IPS-NIHi11 (cell line): ENCODE results near the gene OR11G2.
"Not testable (repeated sequence)": the region's sequence is repeated elsewhere in the genome, so short reads cannot be mapped to it uniquely, and the experiment has no call there.

Experiments
- DNase-seq: peaks from one replicate; pipeline ENCODE4 v3.0.0; 2012; ENCODE audit warnings: mixed read lengths, low spot score

The OR11G2 gene, protein sequence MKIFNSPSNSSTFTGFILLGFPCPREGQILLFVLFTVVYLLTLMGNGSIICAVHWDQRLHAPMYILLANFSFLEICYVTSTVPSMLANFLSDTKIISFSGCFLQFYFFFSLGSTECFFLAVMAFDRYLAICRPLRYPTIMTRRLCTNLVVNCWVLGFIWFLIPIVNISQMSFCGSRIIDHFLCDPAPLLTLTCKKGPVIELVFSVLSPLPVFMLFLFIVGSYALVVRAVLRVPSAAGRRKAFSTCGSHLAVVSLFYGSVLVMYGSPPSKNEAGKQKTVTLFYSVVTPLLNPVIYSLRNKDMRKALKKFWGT

DNA sequence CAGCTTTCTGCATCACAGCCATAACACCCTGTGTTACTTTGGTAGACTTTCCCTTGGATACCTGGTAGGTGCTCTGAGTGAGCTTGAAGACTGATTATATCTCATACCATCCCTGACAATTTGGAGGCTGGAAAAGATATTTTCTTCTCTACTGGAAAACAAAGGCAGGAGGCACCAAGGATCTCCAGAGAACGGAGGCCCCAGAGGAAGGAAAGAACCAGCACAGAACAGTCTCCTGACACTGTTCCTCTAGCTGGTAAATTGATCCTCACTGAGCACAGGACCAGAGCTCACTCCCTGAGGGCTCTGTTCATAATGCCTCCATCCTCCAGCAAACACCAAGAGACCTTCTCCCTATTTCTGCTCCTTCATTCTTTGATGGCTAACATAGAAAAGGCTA, at the start of gene OR11G2:
TSS of gene OR11G2 (plus strand) at position 301 of the 400 bp plus-strand sequence. CDS start 6,542 bp downstream, outside the sequence.
- DNase-seq, result no peak

DNA sequence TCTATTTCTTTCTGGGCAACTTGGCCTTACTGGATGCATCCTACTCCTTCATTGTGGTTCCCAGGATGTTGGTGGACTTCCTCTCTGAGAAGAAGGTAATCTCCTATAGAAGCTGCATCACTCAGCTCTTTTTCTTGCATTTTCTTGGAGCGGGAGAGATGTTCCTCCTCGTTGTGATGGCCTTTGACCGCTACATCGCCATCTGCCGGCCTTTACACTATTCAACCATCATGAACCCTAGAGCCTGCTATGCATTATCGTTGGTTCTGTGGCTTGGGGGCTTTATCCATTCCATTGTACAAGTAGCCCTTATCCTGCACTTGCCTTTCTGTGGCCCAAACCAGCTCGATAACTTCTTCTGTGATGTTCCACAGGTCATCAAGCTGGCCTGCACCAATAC, 46.8 kb upstream of the OR11G2 start:
- DNase-seq, result no peak

DNA sequence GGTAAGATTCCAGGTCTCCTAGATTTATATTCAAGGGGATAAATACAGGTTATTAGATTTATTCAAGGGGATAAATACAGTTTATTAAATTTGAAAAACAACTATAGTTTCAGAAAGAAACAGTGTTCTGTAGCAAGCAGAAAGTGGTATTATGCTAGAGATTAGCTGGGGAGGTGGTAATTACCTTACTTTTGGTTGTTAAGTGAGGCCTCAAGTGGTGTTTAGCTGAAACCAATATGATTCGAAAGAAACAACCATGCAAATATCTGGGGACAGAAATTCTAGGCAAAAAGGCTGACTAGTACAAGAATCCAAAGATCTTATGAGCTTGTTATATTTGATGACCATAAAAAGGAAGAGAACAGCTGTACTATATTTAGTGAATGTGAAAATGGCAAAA, 45.9 kb upstream of the OR11G2 start:
- no peak for DNase-seq

DNA sequence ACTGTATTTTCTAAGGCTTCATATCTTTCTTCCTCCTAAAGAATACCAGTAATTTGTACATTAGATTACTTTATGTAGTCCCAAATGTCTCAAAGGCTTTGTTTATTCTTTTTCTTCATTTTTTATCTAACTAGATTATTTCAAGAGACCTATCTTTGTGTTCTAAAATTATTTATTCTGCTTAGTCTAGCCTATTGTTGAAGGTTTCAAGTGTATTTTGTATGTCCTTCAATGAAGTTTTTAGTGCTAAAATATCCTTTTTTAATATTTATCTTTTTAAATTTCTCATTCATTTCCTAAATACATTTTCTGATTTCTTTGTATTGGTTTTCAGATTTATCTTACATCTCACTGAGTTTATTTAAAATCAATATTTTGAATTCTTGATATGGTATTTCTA, 26.2 kb upstream of the OR11G2 start:
- DNase-seq, result no peak

DNA sequence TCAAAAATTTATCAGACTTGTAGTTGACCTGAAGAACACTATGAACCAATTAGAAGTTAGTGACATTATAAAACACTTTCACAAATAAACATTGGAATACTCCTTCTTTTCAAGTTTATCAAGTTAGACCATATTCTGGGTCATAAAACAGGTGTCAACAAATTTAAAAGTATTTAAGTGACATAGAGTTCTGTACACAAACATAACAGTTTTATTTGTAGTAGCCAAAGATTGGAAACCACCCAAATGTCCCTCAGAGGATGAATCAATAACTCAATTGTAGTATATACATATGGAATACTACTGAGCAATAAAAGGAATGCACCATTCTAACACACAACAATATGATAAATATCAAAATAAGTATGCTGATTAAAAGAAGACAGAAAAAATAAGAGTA, 23.6 kb upstream of the OR11G2 start:
- DNase-seq, result no peak

DNA sequence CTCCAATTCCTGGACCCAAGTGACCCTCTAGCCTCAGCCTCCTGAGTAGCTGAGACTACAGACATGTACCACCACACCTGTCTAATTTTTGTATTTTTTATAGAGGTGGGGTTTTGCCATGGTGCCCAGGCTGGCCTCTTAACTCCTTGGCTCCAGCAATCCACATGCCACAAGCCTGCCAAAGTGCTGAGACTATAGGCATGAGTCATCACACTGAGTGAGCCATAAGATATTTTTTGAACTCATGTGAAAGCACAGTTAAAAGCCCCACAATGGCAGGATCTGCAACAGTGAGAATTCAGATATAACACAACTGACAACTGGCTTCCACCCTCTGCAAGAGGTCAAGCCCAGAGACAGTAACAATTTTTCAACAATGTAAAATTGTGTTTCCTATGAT, 20.8 kb upstream of the OR11G2 start:
- not testable (repeated sequence) for DNase-seq

DNA sequence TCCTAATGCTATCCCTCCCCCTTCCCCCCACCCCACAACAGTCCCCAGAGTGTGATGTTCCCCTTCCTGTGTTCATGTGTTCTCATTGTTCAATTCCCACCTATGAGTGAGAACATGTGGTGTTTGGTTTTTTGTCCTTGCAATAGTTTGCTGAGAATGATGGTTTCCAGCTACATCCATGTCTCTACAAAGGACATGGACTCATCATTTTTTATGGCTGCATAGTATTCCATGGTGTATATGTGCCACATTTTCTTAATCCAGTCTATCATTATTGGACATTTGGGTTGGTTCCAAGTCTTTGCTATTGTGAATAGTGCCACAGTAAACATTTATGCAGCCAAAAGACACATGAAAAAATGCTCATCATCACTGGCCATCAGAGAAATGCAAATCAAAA, 16.5 kb upstream of the OR11G2 start:
- not testable (repeated sequence) for DNase-seq

DNA sequence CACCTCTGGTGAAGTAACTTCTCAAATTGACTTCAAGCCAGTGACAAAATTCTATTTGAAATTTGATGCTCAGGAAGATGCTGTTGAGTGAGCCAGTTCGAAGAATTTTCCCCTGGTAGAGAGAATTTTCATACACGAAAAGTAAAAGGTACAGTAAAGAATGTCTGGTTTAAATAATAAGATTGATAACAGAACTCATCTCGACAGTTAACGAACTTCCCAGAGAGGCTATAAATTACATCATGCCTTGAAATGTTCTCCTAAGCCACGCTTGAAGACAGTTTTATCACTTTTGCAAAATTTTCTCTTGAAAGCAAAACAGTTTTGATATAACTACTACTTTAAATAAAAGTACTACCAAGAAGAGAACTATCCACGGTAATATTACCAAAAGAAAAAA, 14.4 kb upstream of the OR11G2 start:
- DNase-seq, result no peak

DNA sequence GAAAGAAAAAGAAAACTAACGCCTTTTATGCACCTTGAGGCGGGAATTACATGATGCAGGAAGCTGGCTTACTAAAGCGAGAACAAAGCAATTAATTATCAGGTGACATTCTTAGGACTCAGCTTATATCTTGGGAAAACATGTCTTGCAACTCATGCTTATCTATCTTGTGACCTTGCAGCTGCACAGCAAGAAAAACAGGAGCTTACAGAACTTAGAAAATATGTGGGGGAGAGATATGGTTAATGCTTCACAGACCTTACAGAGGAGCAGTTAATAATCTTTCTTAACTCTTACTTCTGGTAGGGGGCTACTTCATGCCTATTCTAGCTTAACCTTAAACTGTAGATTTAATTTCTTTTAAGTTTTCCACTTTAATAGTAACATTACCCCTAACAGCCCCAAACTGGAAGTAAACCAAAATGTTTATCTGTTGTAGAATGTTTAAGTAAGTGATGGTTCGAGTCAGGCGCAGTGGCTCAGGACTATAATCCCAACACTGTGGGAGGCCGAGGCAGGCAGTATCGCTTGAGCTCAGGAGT, 13.2 kb upstream of the OR11G2 start:
- DNase-seq, result no peak

DNA sequence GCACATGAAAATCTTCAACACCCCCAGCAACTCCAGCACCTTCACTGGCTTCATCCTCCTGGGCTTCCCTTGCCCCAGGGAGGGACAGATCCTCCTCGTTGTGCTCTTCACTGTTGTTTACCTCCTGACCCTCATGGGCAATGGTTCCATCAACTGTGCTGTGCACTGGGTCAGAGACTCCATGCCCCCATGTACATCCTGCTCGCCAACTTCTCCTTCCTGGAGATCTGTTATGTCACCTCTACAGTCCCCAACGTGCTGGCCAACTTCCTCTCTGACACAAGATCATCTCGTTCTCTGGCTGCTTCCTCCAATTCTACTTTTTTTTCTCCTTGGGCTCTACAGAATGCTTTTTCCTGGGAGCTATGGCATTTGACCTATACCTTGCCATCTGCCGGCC, 11.5 kb upstream of the OR11G2 start:
- no peak for DNase-seq

DNA sequence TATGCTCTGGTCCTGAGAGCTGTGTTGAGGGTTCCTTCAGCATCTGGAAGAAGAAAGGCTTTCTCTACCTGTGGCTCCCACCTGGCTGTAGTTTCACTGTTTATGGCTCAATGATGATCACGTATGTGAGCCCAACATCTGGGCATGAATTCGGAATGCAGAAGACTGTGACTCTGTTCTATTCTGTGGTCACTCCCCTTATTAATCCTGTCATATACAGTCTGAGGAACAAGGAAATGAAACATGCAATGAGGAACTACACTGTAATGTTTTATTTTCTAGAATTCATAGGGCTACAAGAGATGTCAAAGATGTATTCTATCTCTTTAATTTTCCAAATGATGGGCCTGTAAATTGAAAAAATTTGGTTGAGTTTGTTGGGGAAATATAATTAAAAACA, 10.8 kb upstream of the OR11G2 start:
- DNase-seq, result no peak

DNA sequence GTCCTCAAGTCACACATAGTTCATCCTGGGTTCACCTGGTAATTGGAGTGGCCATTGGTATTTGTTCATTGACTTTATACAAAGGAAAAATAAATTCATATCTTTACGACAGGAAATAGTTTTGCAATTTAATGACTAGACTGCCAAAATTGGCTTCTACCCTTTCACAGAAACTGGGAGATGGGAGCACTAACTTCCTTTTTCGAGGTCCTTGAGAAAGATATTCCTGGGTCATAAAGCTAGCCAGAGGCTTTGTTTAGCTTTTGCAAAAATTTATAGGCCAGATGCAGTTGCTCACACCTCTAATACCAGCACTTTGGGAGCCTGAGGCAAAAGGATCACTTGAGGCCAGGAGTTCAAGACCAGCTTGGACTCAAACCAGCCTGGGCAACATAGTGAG, 10.2 kb upstream of the OR11G2 start:
- DNase-seq, result no peak

DNA sequence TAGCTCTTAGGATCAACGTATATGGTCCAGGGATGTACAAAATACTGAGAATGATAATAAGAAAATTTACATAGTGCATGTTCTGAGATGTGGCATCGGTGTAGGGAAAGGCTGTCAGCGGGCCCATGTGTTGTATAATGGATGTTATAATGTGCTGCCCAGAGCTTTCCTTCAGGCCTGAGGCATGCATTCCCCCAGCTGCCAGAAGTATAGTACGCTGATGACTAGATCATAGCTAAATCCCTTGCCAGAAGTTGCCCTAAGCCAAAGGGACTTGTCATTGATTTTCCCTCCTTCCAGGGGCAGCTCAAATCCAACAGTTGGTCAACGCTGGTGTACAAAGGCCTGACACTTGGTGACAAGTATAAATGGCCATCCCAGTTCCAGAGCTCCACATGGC, 6.5 kb upstream of the OR11G2 start:
- no peak for DNase-seq

DNA sequence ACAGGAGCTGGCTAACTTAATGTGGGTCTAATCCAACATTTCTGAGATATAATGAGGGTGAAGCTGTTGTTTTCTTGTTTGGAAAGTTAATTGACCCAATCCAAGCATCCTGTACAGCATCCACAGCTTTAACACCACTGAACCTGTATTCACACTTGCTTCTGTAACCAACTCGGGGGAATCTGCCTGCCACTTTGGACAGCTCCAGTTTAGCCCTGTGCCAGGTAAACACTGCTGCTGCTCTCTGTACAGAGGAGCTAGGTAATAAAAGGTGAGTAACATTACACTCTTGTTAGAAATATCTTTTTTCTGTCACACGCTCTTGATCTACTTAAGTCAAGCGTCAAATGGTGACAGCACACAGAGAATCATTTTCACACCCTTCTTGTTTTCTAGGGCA, 700 bp downstream of the OR11G2 start:
- DNase-seq, result no peak

DNA sequence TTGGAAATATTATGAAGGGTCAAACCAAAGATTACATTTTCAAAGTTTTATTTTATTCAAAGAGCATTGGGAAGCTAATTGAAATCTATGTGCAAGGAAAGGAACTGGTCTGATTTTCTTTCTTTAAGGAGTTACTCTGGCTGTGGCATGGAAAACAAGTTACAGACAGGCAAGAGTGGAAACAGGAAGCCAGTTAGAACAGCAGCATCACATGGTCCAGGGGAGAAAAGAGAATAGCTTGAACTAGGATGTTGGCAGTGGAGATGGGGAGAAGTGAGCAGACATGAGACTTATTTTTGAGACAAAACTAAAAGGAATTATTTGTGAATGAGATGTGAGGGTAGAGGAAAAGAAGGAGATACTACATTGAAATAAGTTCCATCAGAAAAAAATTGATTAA, 3.4 kb downstream of the OR11G2 start:
- DNase-seq, result no peak

DNA sequence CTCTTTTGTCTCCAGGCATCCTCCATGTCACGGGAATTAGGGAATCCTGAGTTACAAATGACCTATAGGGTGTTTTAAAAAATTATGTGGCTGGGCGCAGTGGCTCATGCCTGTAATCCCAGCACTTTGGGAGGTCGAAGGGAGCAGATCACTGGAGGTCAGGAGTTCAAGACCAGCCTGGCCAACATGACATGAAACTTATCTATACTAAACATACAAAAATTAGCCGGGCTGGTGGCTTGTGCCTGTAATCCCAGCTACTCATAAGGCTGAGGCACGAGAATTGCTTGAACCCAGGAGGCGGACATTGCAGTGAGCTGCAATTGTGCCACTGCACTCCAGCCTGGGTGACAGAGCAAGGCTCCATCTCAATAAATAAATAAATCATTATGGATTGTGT, 4.5 kb downstream of the OR11G2 start:
- DNase-seq, result not testable (repeated sequence)

DNA sequence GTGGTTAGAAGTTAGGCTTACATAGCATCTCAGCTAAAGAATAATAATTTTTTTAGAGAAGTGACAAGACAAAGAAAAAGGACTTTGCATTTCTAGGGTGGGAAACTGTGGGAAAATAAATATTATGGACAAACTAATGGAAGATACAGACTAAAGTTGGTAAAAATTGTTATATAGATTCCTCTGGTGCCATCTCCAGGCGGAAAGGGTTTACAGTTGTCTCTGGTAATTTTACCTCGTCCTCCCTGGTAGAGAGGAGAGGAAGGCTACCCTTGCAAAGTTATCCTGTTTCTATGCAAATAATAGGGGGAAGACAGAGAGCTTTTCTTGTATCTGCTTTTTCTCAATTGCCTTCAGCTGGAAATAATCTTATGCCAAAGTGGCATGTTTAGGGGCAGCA, 5.2 kb downstream of the OR11G2 start:
- DNase-seq, result no peak

DNA sequence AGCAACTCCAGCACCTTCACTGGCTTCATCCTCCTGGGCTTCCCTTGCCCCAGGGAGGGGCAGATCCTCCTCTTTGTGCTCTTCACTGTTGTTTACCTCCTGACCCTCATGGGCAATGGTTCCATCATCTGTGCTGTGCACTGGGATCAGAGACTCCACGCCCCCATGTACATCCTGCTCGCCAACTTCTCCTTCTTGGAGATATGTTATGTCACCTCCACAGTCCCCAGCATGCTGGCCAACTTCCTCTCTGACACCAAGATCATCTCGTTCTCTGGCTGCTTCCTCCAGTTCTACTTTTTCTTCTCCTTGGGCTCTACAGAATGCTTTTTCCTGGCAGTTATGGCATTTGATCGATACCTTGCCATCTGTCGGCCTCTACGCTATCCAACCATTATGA, 6.8 kb downstream of the OR11G2 start:
- no peak for DNase-seq

DNA sequence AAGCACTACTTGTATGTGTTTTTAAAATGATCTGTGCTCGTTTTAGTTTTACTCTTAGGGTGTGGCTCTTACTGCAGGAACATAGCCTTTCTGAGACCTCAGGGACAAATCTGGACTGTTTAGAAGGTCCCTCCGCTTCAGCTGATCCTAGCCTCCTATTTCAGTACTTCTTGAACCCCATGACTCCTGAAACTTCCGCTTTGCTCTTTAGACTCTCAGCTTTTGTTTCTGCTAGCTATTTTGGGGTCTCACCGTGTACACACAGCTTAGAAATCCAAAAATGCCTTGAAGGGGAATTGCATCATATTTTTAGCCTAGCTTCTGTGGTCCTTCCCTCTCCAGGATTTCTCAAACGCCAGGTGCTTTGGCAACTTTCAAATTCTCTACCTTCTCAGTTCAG, 8.3 kb downstream of the OR11G2 start:
- no peak for DNase-seq

DNA sequence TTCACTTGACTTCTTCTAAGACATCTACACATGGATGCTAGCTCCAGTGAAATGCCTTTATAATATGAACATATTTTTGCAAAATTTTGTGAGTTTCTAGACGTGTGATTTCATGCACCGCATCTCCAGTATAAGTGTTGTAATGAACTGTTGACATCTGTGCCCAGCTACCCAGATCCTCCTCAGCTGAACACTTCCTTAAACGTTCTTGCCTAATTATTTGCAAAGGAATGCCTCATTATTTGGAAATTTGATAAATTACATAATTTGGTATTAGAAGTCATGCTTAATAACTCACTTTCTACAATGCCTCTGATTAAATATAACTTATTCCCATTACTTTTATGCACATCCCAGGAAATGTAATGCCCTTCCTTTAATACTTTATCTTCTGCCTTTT, 14.0 kb downstream of the OR11G2 start:
- DNase-seq, result no peak

DNA sequence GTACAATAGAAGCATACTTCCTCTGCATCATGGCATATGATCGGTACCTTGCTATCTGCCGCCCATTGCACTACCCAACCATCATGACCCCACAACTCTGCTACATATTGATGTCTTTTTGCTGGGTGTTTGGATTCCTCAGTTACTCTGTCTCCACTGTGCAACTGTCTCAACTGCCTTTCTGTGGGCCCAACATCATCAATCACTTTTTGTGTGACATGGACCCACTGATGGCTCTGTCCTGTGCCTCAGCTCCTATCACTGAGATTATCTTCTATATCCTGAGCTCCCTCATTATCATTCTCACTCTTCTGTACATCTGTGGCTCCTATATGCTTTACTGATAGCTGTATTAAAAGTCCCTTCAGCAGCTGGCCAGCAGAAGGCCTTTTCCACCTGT, 18.9 kb downstream of the OR11G2 start:
- DNase-seq, result no peak

DNA sequence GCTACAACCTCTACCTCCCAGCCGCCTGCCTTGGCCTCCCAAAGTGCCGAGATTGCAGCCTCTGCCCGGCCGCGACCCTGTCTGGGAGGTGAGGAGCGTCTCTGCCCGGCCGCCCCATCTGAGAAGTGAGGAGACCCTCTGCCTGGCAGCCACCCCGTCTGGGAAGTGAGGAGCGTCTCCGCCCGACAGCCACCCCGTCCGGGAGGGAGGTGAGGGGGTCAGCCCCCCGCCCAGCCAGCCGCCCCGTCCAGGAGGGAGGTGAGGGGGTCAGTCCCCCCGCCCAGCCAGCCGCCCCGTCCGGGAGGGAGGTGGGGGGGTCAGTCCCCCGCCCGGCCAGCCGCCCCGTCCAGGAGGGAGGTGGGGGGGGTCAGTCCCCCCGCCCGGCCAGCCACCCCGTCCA, 21.7 kb downstream of the OR11G2 start:
- not testable (repeated sequence) for DNase-seq

DNA sequence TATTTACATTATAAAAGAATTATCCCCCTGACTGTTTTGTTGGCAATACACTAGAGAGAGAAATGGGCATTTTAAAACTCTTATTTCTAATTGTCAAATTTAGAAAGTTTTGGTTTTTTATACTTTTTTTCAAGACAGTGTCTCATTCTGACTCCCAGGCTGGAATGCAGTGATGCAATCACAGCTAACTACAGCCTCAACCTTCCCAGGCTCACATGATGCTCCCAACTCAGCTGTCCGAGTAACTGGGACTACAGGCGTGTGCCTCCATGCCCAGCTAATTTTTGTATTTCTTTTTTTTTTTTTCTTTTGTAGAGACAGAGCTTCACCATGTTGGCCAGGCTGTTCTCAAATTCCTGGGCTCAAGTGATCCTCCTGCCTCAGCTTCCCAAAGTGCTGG, 24.5 kb downstream of the OR11G2 start:
- DNase-seq, result no peak

DNA sequence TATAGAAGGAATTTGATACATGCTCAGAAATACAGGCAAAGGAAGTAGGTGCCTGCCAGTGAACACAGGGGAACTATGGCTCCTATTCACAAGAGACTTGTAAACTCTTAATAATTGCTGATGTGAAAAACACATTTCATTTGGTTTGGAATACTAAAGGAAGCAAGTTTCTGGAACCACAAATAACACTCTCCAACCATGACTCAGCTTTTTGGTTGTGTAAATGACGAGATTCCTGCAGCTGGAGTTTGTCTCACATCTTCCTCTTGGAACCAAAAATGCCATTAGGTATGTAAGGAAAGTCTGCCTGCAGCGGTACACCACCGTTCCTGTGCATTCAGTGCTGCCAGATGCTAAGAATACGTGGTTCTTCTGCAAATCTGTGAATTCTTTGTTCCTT, 28.3 kb downstream of the OR11G2 start:
- DNase-seq, result no peak
